ENCODE data around the gene OVOL2.
"Not testable (repeated sequence)": the region's sequence is repeated elsewhere in the genome, so short reads cannot be mapped to it uniquely, and the experiment has no call there.

OVOL2 gene

DNA sequence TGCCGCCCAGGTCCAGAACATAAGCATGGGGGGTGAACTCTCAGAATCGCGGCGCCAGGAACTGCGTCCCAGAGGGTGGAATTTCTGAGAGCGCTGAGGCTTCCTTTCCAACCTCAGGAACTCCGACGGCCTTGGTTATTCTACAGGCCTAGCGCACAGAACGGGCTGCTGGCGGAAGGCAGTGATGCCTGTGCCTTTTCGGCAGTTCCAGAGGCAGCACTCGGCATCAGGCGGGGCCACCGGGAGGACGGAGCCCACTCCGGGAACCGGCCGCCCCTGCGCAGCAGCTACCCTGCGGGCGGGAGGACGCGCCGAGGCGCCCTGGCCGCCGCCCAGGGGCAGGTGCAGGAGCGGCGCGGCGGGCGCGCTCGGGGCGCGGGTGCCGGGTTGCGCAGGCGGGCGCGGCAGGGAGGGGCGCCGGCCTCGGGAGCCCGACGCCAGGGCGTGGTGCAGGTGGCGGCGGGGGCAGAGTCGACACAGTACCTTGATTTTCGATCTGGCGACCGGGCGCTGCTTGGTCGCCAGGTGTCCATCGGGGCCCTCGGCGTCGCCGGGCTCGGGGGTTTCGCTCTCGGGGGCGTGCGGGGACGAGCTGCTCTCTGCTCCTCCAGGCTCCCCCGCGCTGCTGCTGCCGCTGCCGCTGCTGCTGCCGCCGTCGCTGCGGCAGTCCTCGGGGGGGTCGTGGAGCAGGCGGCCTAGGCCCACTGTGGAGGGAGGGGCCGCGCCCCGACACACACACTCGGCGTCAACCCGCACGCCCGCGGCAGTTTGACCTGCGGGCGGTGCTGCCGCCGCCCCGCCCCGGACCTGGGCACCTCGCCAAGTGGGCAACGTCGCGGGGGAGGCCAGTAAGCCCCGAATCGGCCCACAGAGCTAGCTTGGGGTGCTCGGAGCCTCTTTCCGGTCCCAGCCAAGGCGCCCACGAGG lies 1.3 kb downstream of the OVOL2 start:
- no peak for DNase-seq

DNA sequence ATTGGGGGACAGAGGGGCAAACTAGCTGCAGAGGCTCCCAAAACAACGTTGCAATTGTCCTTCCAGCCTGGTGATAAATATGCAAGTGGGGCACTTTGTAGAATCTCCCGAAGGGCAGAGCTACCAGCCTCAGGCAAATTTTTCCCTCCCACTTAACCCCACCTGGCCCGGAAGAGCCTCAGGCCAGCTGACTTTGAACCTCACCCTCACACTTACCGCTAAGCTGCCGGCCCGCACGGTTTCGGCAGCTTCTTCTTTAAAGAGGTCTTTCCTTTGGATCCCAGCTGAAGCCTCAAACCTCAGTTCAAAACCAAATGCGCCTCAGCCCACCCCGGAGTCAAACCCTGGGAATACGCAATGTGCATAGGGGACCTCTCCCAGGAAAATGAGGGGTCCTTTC lies 2.5 kb downstream of the OVOL2 start:
- DNase-seq, result no peak

DNA sequence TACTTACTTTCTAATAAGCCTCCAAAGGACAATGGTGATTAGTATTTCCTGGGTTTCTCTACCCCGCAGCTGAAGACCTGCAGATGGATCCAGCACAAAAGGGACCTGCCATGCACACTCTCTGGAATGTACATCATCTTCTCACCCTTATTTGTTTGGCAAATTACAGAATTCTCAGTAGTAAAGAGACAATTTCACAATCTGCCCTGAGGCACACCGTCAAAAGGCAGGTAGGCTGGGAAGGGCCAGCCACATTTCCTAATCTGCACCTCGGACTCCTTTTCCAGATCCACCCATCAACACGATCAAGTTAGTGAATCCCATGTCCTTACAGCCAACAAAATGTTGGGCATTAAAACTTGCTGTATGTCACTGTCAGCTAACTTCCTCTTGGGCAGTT lies 4.9 kb downstream of the OVOL2 start:
- no peak for DNase-seq

GRCh38 chr20:18050628-18051027 lies 7.1 kb downstream of the OVOL2 start:
- no peak for DNase-seq

GRCh38 chr20:18048176-18048575 lies 9.5 kb downstream of the OVOL2 start:
- DNase-seq, result no peak

DNA sequence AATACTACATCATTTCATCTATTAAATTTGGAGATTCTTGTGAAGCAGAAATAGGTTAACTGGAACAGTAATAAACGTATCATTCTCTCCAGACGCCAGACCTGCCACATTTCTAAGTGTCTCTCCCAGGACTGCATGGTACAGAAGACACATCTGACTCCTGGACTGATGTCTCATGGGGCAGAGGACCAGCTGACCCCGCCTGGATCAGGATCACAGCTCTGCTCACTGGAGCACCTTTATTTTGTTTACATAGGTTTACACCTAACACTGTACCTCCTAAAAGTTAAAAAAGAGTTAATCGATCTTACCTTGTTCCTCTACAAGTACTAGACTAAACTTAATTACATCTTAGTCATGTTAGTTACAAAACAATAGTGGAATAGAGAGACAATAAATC lies 11.2 kb downstream of the OVOL2 start:
- DNase-seq, result no peak

- no peak for DNase-seq
These were observed 15.5 kb downstream of the OVOL2 start for GRCh38 chr20:18042229-18042628.

DNA sequence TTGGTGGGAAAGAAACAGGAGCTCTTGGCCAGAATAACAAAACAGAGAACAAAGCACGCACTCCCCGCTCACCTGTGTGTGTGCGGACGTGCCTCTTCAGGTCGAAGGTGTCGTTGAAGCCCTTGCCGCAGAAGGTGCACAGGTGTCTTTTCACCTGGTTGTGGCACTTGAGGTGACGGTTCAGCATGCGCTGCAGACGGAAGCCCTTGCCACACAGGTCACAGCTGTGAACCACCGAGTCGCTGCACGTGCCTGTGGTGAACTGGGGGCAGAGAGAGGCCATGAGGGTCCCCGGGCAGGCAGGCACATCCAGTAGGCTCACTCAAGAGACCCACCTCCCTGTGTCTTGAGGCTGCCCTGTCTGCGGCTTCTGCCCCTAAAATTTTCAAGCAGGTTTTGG lies 16.3 kb downstream of the OVOL2 start:
- no peak for DNase-seq

- DNase-seq, result no peak
These were observed 18.7 kb downstream of the OVOL2 start for GRCh38 chr20:18039063-18039462.

- DNase-seq, result no peak
These were observed 23.7 kb downstream of the OVOL2 start for GRCh38 chr20:18034039-18034438.

DNA sequence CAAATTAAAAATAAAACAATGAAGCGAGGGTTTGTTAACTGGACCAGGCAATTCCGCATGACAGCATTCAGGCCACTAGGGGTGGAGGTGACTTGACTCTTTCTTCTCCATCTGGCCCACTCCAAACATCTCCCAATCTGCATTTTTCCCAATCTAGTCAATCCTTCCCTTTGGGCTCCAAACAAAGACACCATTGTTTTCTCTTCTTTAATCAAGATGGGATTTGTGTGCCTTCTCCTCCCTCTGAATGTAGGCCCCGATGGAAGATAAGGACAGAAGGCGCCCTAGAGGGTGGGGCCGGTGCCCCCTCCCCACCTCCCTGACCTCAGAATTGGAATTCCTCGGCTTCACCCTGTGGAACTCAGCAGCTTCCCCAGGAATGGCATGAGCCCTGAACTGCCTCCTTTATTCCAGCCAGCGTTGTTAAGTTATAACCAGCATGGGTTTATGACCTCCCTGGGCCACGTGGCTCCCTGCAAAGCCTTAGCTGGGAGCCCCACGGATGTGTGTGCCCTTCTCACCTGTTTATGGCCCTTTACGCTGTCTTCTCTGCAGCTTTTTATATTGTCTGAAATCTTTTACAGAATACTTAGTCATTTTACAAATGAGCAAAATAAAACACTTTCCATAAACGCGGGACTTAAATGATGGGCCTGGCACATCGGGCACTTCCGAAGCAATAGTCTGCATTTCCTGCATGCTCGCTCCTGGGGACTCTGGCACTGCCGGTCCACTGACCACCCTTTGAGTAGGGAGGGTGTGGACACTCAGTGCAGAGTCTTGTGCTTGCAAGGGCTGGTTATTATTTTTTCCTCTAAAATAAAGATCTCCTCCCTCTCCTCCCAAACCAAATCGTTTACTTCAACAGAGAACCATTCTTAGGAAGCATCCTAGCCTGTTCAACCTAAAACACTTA lies 24.5 kb downstream of the OVOL2 start:
- DNase-seq, result no peak

GRCh38 chr20:18031888-18032509 lies 25.7 kb downstream of the OVOL2 start:
- no peak for DNase-seq

- DNase-seq, result no peak
These were observed 26.7 kb downstream of the OVOL2 start for GRCh38 chr20:18031050-18031449.

- no peak for DNase-seq
These were observed 27.7 kb downstream of the OVOL2 start for GRCh38 chr20:18030020-18030419.

- not testable (repeated sequence) for DNase-seq
These were observed 30.7 kb downstream of the OVOL2 start for GRCh38 chr20:18027011-18027410.

GRCh38 chr20:18024606-18025127 lies 33.0 kb downstream of the OVOL2 start:
- DNase-seq, result no peak

DNA sequence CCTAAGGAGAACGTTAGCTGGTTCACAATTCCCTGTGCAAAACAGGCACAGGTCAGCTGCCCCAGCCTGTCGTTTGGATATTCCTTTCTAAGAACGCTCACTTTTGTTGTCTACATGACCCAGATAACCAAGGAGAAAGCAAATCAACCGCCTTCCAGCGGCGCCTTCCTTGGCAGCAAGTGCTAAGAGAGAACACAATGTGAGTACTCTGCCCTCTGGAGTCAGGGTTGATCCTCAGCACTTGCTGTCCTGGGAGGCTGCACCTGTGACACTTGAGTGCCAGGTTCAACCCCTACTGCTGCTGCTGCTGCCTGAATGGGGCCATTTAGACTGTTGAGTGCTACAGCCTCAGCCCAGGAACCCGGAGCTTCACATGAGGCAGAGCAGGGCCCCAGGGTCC lies 36.8 kb downstream of the OVOL2 start:
- DNase-seq, result no peak

GRCh38 chr20:18019068-18019467 lies 38.6 kb downstream of the OVOL2 start:
- DNase-seq, result no peak

DNA sequence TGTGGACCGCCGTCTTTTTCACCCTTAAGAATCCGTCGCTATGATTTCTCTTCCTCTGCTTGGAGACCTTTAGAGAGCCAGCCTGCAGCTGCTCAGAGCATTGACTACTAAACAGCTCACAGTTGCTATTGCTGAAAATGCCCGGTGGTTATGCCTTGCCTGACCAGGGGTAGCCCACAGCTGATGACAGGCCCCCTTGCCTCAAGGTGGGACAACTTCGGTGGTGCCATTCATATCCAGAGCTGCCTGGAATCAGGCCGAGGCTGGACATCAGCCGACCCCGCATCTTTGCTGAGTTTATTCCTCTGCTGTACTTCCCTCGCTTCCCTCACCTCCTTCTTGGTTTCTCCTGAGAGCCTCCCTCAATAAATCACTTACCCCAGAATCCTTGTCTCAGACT lies 39.6 kb downstream of the OVOL2 start:
- DNase-seq, result no peak

GRCh38 chr20:18016772-18017171 lies 40.9 kb downstream of the OVOL2 start:
- DNase-seq, result no peak

DNA sequence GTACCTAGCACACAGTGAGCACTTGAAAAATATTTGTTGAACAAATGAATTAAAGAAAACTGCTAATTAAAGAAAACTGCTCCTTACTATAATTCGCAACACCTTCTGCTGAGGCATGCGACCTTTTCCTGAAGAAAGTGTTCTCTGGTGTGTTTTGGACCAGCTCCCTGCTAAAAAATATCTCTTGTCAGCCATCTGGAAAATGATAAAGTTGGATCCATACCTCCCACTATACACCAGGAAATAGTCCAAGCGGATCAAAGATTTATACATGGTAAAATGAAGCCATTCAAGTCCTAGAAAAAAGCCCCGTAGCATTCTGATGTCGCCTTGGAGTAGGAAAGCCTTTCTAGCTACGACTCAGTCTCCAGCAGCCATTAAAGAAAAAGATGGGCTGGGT lies 43.3 kb downstream of the OVOL2 start:
- no peak for DNase-seq

DNA sequence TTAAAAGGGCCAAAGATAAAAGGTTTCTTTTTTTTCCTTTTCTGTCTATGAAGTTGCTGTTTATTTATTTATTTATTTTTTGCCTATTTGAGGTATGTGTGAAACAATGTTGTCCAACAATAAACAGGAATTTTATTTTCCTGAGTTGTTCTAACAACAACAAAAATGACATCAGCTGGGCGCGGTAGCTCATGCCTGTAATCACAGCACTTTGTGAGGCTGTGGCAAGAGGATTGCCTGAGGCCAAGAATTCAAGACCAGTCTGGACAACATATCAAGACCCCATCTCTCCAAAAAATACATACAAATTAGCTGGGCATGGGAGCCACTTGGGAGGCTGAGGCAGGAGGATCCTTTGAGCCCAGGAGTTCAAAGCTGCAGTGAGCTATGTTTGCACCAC lies 44.8 kb downstream of the OVOL2 start:
- DNase-seq, result no peak
